Effector memory CD8-positive, alpha-beta T cell (primary cell): ENCODE results near the gene HAPLN3.

Experiments used
- ATAC-seq: fragments of 150-1000 bp; cut with Tn5 transposase; replicated peaks from 2 replicates; pipeline ENCODE4 v1.10.0; 2021; ENCODE audit warnings: mild to moderate bottlenecking, moderate library complexity
- DNase-seq, 3 experiments: peaks; one replicate each; pipeline ENCODE4 v3.0.0; 2021
- H3K27ac Mint-ChIP-seq, 2 donors: one replicate each; pipeline ENCODE4 v1.8.0; 2022; ENCODE audit warnings: mild to moderate bottlenecking in 2 of 2, mixed read lengths in 2 of 2, moderate library complexity in 2 of 2
- H3K27me3 Mint-ChIP-seq, 2 donors: one replicate each; pipeline ENCODE4 v1.8.0; 2022; ENCODE audit warnings: mixed read lengths in 2 of 2
- H3K36me3 Mint-ChIP-seq: one replicate; pipeline ENCODE4 v1.8.0; 2022; ENCODE audit warnings: mild to moderate bottlenecking, moderate library complexity, mixed read lengths; ENCODE audit not compliant: insufficient read depth
- H3K4me1 Mint-ChIP-seq, 2 donors: one replicate each; pipeline ENCODE4 v1.8.0; 2022; ENCODE audit warnings: low read depth in 2 of 2, mixed read lengths in 2 of 2
- H3K4me3 Mint-ChIP-seq, 2 donors: one replicate each; pipeline ENCODE4 v1.8.0; 2022; ENCODE audit warnings: mild to moderate bottlenecking in 2 of 2, mixed read lengths in 2 of 2, moderate library complexity in 2 of 2
- H3K9me3 Mint-ChIP-seq, 2 donors: one replicate each; pipeline ENCODE4 v1.8.0; 2022; ENCODE audit warnings: mixed read lengths in 2 of 2

HAPLN3 gene

GRCh38 chr15:88920186-88920891 is 25.0 kb upstream of the HAPLN3 start:
- peaks cover 5% of the 10 kb centered on the region for H3K36me3 Mint-ChIP-seq
- H3K9me3 Mint-ChIP-seq, result no peaks in the 10 kb centered on the region
- H3K4me1 Mint-ChIP-seq, result no peaks in the 10 kb centered on the region
- H3K27me3 Mint-ChIP-seq, result peaks cover 42 to 58% of the 10 kb centered on the region in 2 donors
- ATAC-seq, result no peak
- H3K4me3 Mint-ChIP-seq, result no peak overlapping the region
- DNase-seq, result no peak
- H3K27ac Mint-ChIP-seq, result no peak overlapping the region

GRCh38 chr15:88918738-88919137 is 23.4 kb upstream of the HAPLN3 start:
- ATAC-seq, result no peak
- peaks cover 5% of the 10 kb centered on the region for H3K36me3 Mint-ChIP-seq
- peaks cover 42 to 58% of the 10 kb centered on the region in 2 donors for H3K27me3 Mint-ChIP-seq
- DNase-seq, result no peak
- no peak overlapping the region for H3K4me3 Mint-ChIP-seq
- H3K4me1 Mint-ChIP-seq, result no peaks in the 10 kb centered on the region
- no peak overlapping the region for H3K27ac Mint-ChIP-seq
- no peaks in the 10 kb centered on the region for H3K9me3 Mint-ChIP-seq

- peaks cover 5% of the 10 kb centered on the region for H3K36me3 Mint-ChIP-seq
- peaks cover 3 to 5% of the 10 kb centered on the region in 2 donors for H3K4me1 Mint-ChIP-seq
- no peak overlapping the region for H3K4me3 Mint-ChIP-seq
- no peaks in the 10 kb centered on the region for H3K9me3 Mint-ChIP-seq
- ATAC-seq (no peak), DNase-seq (no peak)
- H3K27ac Mint-ChIP-seq, result no peak overlapping the region
- H3K27me3 Mint-ChIP-seq, result peaks cover 42 to 58% of the 10 kb centered on the region in 2 donors
Measured at GRCh38 chr15:88917760-88918159, 22.4 kb upstream of the HAPLN3 start.

GRCh38 chr15:88915354-88915753 is 20.0 kb upstream of the HAPLN3 start:
- Mint-ChIP-seq H3K36me3 (peaks cover 5% of the 10 kb centered on the region), H3K4me1 (peaks cover 10 to 14% of the 10 kb centered on the region in 2 donors), H3K4me3 (no peak overlapping the region), H3K27me3 (peaks cover 29 to 45% of the 10 kb centered on the region in 2 donors), H3K9me3 (no peaks in the 10 kb centered on the region), H3K27ac (no peak overlapping the region)
- DNase-seq (no peak), ATAC-seq (no peak)

DNA sequence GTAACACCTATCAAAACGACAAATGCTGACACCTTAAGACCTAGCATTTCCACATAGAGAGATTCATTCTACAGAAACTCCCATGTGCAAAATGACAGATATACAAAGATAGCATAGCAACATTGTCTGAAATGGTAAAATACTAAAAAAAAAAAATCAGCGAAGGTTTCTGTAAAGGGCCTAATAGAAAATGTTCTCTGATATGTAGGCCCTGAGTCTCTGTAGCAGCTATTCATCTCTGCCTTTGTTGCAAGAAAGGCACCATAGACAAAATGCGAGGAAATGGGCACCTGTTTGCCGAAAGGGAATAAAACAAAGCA is 18.5 kb upstream of the HAPLN3 start:
- H3K4me1 Mint-ChIP-seq, result peaks cover 10 to 14% of the 10 kb centered on the region in 2 donors
- peaks cover 5% of the 10 kb centered on the region for H3K36me3 Mint-ChIP-seq
- ATAC-seq (no peak), DNase-seq (no peak)
- peaks cover 16 to 30% of the 10 kb centered on the region in 2 donors for H3K27me3 Mint-ChIP-seq
- H3K9me3 Mint-ChIP-seq, result no peaks in the 10 kb centered on the region
- peak overlapping the region; percentile 73 to 82 for H3K27ac Mint-ChIP-seq
- peak overlapping the region; percentile 94 to 97 for H3K4me3 Mint-ChIP-seq

GRCh38 chr15:88913017-88913849 is 17.9 kb upstream of the HAPLN3 start, which contains the start of gene MFGE8:
MFGE8 (minus strand) TSS chr15:88913379; CDS start chr15:88913319, 60 bp downstream.
- Mint-ChIP-seq H3K4me1 (peaks cover 10 to 15% of the 10 kb centered on the region in 2 donors), H3K27ac (peak within 1 kb of the TSS; percentile 80 to 82), H3K4me3 (peak within 1 kb of the TSS; percentile 94 to 97), H3K36me3 (peaks cover 5% of the 10 kb centered on the region), H3K9me3 (no peaks in the 10 kb centered on the region), H3K27me3 (peaks cover 14 to 24% of the 10 kb centered on the region in 2 donors)
- ATAC-seq, result peak; percentile 92
- peak; percentile 49 to 59 (median 49) for DNase-seq

- Mint-ChIP-seq H3K4me1 (peaks cover 10 to 19% of the 10 kb centered on the region in 2 donors), H3K4me3 (peak overlapping the region; percentile 94 to 97), H3K27me3 (peaks cover 10 to 17% of the 10 kb centered on the region in 2 donors), H3K27ac (peak overlapping the region; percentile 80 to 82), H3K9me3 (no peaks in the 10 kb centered on the region), H3K36me3 (no peaks in the 10 kb centered on the region)
- ATAC-seq (no peak), DNase-seq (no peak)
Measured at GRCh38 chr15:88912500-88912921, 17.2 kb upstream of the HAPLN3 start.

DNA sequence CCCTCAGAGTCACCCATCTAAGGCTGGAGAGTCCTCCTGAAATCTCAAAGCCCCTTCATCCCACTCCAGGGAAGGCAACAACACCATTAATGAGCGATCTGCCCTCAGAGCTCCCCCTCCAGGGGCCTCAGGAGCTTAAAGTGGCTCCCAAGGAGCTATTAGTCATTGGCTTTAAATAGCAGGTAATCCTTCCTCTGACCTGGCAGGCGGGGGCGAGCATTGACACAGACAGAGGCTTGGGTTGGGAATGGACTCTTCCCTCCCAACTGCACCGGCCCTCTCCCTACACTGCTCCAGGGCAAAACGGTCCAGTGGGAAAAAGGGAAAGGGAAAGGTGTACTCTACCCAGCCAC is 16.4 kb upstream of the HAPLN3 start:
- no peaks in the 10 kb centered on the region for H3K9me3 Mint-ChIP-seq
- peak overlapping the region; percentile 94 to 97 for H3K4me3 Mint-ChIP-seq
- H3K27me3 Mint-ChIP-seq, result peaks cover 2 to 9% of the 10 kb centered on the region in 2 donors
- H3K27ac Mint-ChIP-seq, result peak overlapping the region in 1 of 2 donors; percentile 80
- H3K4me1 Mint-ChIP-seq, result peaks cover 10 to 19% of the 10 kb centered on the region in 2 donors
- peaks cover under 1% of the 10 kb centered on the region for H3K36me3 Mint-ChIP-seq
- DNase-seq (no peak), ATAC-seq (no peak)

- Mint-ChIP-seq H3K9me3 (no peaks in the 10 kb centered on the region), H3K27me3 (no peaks in the 10 kb centered on the region), H3K4me3 (no peak overlapping the region), H3K4me1 (peaks cover 12 to 19% of the 10 kb centered on the region in 2 donors), H3K27ac (peak overlapping the region; percentile 6 to 70), H3K36me3 (peaks cover 3% of the 10 kb centered on the region)
- ATAC-seq (no peak), DNase-seq (no peak)
Measured at GRCh38 chr15:88909956-88910831, 14.8 kb upstream of the HAPLN3 start.

GRCh38 chr15:88908697-88909621 is 13.6 kb upstream of the HAPLN3 start:
- peaks cover 23 to 31% of the 10 kb centered on the region in 2 donors for H3K4me1 Mint-ChIP-seq
- ATAC-seq (no peak), DNase-seq (no peak)
- no peak overlapping the region for H3K27ac Mint-ChIP-seq
- no peaks in the 10 kb centered on the region for H3K9me3 Mint-ChIP-seq
- no peaks in the 10 kb centered on the region for H3K27me3 Mint-ChIP-seq
- H3K4me3 Mint-ChIP-seq, result no peak overlapping the region
- H3K36me3 Mint-ChIP-seq, result peaks cover 7% of the 10 kb centered on the region

- ATAC-seq, result no peak
- Mint-ChIP-seq H3K9me3 (no peaks in the 10 kb centered on the region), H3K4me3 (no peak overlapping the region), H3K36me3 (peaks cover 7% of the 10 kb centered on the region), H3K27me3 (no peaks in the 10 kb centered on the region), H3K4me1 (peaks cover 23 to 29% of the 10 kb centered on the region in 2 donors), H3K27ac (no peak overlapping the region)
- no peak for DNase-seq
Measured at GRCh38 chr15:88908123-88908522, 12.8 kb upstream of the HAPLN3 start.

- no peak for ATAC-seq
- H3K9me3 Mint-ChIP-seq, result no peaks in the 10 kb centered on the region
- no peaks in the 10 kb centered on the region for H3K27me3 Mint-ChIP-seq
- no peak for DNase-seq
- H3K27ac Mint-ChIP-seq, result peak overlapping the region; percentile 25 to 79
- peaks cover 7% of the 10 kb centered on the region for H3K36me3 Mint-ChIP-seq
- H3K4me1 Mint-ChIP-seq, result peaks cover 20 to 23% of the 10 kb centered on the region in 2 donors
- H3K4me3 Mint-ChIP-seq, result no peak overlapping the region
Measured at GRCh38 chr15:88907111-88907510, 11.8 kb upstream of the HAPLN3 start.
